HG03354 (cell line): ENCODE data around the gene MYO9A.

Experiments used
- ATAC-seq: cut with Tn5 transposase; IDR thresholded peaks from one replicate; pipeline ENCODE4 v1.9.1; 2021; ENCODE audit warnings: mild to moderate bottlenecking; ENCODE audit not compliant: unreplicated experiment, poor library complexity, severe bottlenecking

MYO9A gene

DNA sequence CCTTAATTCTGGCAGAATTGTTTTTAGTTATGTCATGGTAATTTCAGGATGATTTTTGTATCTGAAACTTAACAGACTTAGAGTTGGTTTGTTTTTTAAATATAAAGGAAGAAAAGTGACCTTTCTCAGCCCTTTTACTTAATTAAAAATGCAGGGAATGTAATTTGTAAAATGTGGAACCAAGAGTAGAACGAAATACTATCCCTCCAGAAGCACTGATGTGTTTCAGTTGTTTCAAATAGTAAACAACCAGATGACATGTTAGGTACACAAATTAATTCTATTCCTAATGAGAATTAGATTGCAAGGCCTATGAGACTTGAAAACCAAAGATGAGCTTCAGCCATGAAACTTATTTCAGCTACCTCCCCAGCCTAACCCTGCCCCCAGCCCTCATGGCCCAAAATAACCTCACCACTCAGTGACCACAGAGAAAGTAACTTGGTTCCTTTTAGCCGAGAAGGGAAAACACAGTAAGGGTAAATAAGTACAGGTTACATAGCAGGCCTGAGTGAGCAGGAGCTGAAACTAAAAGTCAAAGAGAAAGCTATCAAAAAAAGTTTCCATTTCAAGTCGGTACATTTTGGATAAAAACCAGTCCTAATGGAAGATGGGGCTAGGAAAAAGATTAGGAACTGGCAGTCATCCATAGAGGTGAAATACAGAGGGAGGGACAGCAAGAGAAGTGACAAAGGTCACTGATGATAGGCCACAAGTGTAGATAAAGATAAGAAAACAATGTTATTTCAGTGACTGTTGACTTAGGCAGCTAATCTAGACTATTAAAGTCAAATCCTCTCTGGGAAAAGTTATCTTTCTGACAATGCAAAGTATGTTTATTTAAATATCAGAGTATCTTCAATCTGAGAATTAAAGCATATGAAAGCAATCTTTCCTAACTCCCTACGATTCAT lies 23.5 kb upstream of the MYO9A start:
- peak; percentile 100 for ATAC-seq

GRCh38 chr15:72140088-72140487 lies 22.1 kb upstream of the MYO9A start:
- no peak for ATAC-seq

GRCh38 chr15:72139667-72140066 lies 21.7 kb upstream of the MYO9A start:
- ATAC-seq = no peak

GRCh38 chr15:72136170-72137051 lies 18.5 kb upstream of the MYO9A start:
- ATAC-seq = no peak

- ATAC-seq = no peak
These were observed 17.8 kb upstream of the MYO9A start for GRCh38 chr15:72135719-72136118.

- no peak for ATAC-seq
These were observed 15.3 kb upstream of the MYO9A start for GRCh38 chr15:72133211-72133610.

DNA sequence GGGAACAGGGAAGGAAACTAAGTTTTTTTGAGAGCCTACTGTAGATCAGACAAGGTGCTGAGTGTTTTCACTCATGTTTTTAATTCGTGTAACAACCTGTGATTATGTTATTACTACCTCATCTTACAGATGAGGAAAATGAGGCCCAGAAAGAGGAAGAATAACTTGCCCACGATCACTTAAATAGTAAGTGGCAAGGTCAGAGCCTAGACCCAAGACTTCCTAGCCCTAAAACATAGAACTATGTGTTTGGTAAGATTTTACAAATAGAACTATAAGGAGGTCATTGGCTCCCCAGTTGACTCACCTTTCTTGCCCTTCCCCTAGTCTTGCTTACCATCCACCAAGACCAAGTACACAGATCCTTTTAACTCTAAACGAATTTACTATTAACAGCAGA lies 14.0 kb upstream of the MYO9A start:
- no peak for ATAC-seq

GRCh38 chr15:72130272-72130671 lies 12.3 kb upstream of the MYO9A start:
- ATAC-seq = no peak

GRCh38 chr15:72128359-72128758 lies 10.4 kb upstream of the MYO9A start:
- no peak for ATAC-seq

DNA sequence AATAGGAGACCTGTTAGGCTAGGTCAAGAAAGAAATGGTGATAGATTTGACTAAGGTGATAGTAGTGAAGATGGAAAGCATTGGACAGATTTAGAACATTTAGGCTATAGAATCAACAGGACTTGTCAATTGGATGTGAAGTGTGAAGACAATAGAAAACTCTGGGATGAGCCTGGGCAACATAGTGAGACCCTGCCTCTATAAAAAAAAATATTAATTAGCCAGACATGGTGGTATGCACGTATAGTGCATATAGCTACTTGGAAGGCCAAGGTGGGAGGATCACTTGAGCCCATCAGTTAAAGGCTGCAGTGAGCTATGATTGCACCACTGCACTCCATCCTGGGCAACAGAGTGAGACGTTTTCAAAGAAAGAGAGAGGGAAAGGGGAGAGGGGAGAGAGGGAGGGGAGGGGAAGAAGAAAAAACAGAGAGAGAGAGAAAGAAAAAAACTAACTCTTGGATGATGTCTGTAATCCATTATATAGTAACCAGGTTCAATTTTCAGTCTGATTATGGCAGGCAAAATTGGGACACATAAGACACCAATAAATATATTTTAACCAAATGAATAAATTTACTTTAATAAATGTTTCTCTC lies 9.9 kb upstream of the MYO9A start:
- ATAC-seq = no peak

GRCh38 chr15:72124218-72124617 lies 6.3 kb upstream of the MYO9A start:
- no peak for ATAC-seq

GRCh38 chr15:72117486-72118016 lies 399 bp downstream of the MYO9A start:
- ATAC-seq = peak; percentile 75

- peak; percentile 1 for ATAC-seq
These were observed 1.0 kb downstream of the MYO9A start for GRCh38 chr15:72116731-72117485.

GRCh38 chr15:72113347-72114031 lies 4.5 kb downstream of the MYO9A start:
- no peak for ATAC-seq

DNA sequence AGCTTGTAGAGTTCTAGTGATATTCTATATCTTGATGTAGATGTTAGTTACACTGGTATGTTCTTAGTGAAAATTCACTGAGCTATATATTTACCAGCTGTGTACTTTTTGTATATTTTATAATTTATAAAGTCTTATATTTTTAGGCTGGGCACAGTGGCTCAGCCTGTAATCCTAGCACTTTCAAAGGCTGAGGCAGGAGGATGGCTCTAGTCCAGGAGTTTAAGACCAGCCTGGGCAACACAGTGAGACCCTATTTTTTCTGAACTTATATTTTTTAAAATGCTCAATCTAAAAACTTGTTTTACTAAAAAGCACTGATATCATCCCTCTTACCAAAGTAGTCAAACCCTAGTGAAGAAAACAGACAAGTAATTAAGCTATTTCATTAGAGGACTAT lies 5.1 kb downstream of the MYO9A start:
- ATAC-seq = no peak

- no peak for ATAC-seq
These were observed 5.8 kb downstream of the MYO9A start for GRCh38 chr15:72112116-72112515.

GRCh38 chr15:72110355-72110754 lies 7.6 kb downstream of the MYO9A start:
- no peak for ATAC-seq

- ATAC-seq = no peak
These were observed 11.9 kb downstream of the MYO9A start for GRCh38 chr15:72106068-72106467.

GRCh38 chr15:72105111-72105510 lies 12.8 kb downstream of the MYO9A start:
- ATAC-seq = no peak
